Upper lobe of left lung (tissue), 6 donors: Measurements from ENCODE around the gene ADH1C. TPM values are rescaled to one million over a fixed set of nuclear protein-coding genes. Genes with fewer than 3 reads are reported as not detected.
A peak's percentile ranks its signal among the peaks of the same experiment; 100 is the strongest.

Source experiments
- ATAC-seq, 2 donors: fragments of 200-7000 bp; cut with Tn5 transposase; one replicate each; pipeline ENCODE4 v1.9.1; 2022; ENCODE audit warnings: mild to moderate bottlenecking in 2 of 2, moderate library complexity in 2 of 2; ENCODE audit not compliant: low FRiP score in 2 of 2
- DNase-seq, 2 donors: peaks; one replicate each; pipeline ENCODE4 v3.0.0-alpha.2; 2019 to 2020
- H3K27ac ChIP-seq, 4 donors: fragments of 200-600 bp; sonication (generic); one replicate each; pipeline ENCODE4 v1.5.1; 2016 to 2019
- H3K27me3 ChIP-seq, 4 donors: fragments of 200-600 bp; sonication (generic); one replicate each; pipeline ENCODE4 v1.5.1; 2017 to 2019
- H3K36me3 ChIP-seq, 4 donors: fragments of 200-600 bp; sonication (generic); one replicate each; pipeline ENCODE4 v1.5.1; 2016 to 2019
- H3K4me1 ChIP-seq, 4 donors: fragments of 200-600 bp; sonication (generic); one replicate each; pipeline ENCODE4 v1.5.1; 2018 to 2019
- H3K4me3 ChIP-seq, 4 donors: fragments of 200-600 bp; sonication (generic); one replicate each; pipeline ENCODE4 v1.5.1; 2017 to 2019; ENCODE audit warnings: mild to moderate bottlenecking in 2 of 4, moderate library complexity in 1 of 4
- H3K9me3 ChIP-seq, 4 donors: fragments of 200-600 bp; sonication (generic); one replicate each; pipeline ENCODE4 v1.5.1; 2018 to 2019
- EP300 ChIP-seq, 4 donors: sonication (generic); formaldehyde crosslinking; IDR thresholded peaks; one replicate each; pipeline ENCODE4 v1.5.1; 2017; ENCODE audit warnings: antibody characterized with exemption in 4 of 4, control low read depth in 2 of 4
- POLR2A ChIP-seq, 4 donors: fragments of 450-650 bp; IDR thresholded peaks; one replicate each; pipeline ENCODE4 v1.5.1; 2016 to 2017; ENCODE audit warnings: antibody characterized with exemption in 4 of 4, mild to moderate bottlenecking in 2 of 4
- POLR2AphosphoS5 ChIP-seq, 2 donors: sonication (generic); formaldehyde crosslinking; IDR thresholded peaks; one replicate each; pipeline ENCODE4 v1.5.1; 2017; ENCODE audit warnings: antibody characterized with exemption in 2 of 2
- WGBS, 2 donors: methylation state at CpG; one replicate each; pipeline ENCODE4 v1.1.5; 2017 to 2018; 5-methylcytosine and 5-hydroxymethylcytosine counted together
- total RNA-seq, 6 donors: library from RNA; depleted of rRNA in 4 of 6; stranded (reverse); fragments of >200 nt in 4 of 6; gene quantifications; one replicate each; pipeline versions ENCODE4 v1.1.0 to v1.2.1, GENCODE V29; 2016 to 2021
- TF ChIP-seq, protein P1 (sequence below), 6 experiments: fragments of 450-650 bp in 4 of 6; fragments of 200-600 bp in 2 of 6; sonication (generic) in 2 of 6; IDR thresholded peaks; one replicate each; pipeline ENCODE4 v1.5.1; 2016 to 2019; ENCODE audit warnings: antibody characterized with exemption in 6 of 6
- donor health status: DM: no; HTN: no; CAD: no; lungs with moderate emphysema.
- donor health status: DM: no; HTN: yes; CAD: no; lungs with severe emphysema.

Gene ADH1C
- total RNA-seq, 6 donors from 2014 or later = 2.0 to 57.7 (median 7.6) TPM

- peaks cover 0 to 10% (median 1%) of the 10 kb centered on the region in 4 donors for H3K4me1 ChIP-seq
- no peak for DNase-seq
- TF ChIP-seq POLR2A (IDR thresholded peaks at IDR 0.05) = no peak
- TF ChIP-seq POLR2AphosphoS5 (IDR thresholded peaks at IDR 0.05) = no peak
- TF ChIP-seq EP300 (IDR thresholded peaks at IDR 0.05) = no peak
- TF ChIP-seq, protein P1, sequence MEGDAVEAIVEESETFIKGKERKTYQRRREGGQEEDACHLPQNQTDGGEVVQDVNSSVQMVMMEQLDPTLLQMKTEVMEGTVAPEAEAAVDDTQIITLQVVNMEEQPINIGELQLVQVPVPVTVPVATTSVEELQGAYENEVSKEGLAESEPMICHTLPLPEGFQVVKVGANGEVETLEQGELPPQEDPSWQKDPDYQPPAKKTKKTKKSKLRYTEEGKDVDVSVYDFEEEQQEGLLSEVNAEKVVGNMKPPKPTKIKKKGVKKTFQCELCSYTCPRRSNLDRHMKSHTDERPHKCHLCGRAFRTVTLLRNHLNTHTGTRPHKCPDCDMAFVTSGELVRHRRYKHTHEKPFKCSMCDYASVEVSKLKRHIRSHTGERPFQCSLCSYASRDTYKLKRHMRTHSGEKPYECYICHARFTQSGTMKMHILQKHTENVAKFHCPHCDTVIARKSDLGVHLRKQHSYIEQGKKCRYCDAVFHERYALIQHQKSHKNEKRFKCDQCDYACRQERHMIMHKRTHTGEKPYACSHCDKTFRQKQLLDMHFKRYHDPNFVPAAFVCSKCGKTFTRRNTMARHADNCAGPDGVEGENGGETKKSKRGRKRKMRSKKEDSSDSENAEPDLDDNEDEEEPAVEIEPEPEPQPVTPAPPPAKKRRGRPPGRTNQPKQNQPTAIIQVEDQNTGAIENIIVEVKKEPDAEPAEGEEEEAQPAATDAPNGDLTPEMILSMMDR (IDR thresholded peaks at IDR 0.05) = no peak
- H3K27me3 ChIP-seq = no peaks in the 10 kb centered on the region
- peak overlapping the region in 1 of 4 donors; percentile 54 for H3K27ac ChIP-seq
- H3K36me3 ChIP-seq = no peaks in the 10 kb centered on the region
- peaks cover 0 to 6% (median 3%) of the 10 kb centered on the region in 4 donors for H3K9me3 ChIP-seq
- no peak for ATAC-seq
- no peak overlapping the region for H3K4me3 ChIP-seq
Measured at GRCh38 chr4:99394896-99395295, 42.4 kb upstream of the ADH1C start.

DNA sequence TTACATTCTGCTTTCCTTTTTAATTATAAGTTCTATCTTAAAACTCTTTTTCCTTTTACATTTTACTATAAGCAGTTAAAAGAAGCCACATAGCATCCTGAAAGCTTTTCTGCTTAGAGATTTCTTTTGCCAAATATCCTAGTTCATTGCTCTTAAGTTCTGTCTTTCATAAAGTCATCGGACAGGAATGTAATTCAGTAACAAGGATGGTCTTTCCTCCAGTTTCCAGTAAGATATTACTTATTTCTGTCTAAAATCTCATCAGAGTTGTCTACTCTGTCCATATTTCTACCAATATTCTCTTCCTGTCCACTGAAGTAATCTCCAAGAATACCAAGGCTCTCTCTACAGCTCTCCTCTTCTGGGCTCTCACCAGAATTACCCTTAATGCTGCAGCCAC is 37.5 kb upstream of the ADH1C start:
- Histone ChIP-seq H3K27me3 (no peaks in the 10 kb centered on the region), H3K27ac (peak overlapping the region in 2 of 4 donors; percentile 7 to 24), H3K4me1 (peaks cover 0 to 1% (median 0%) of the 10 kb centered on the region in 4 donors), H3K36me3 (no peaks in the 10 kb centered on the region), H3K9me3 (peaks cover 0 to 6% (median 3%) of the 10 kb centered on the region in 4 donors), H3K4me3 (no peak overlapping the region)
- peak; percentile 37 to 83 for ATAC-seq
- TF ChIP-seq, protein P1 (IDR thresholded peaks at IDR 0.05) = no peak
- TF ChIP-seq POLR2AphosphoS5 (IDR thresholded peaks at IDR 0.05) (no peak), EP300 (IDR thresholded peaks at IDR 0.05) (no peak), POLR2A (IDR thresholded peaks at IDR 0.05) (no peak)
- no peak for DNase-seq
- WGBS, 2 donors = 70 to 91% methylated on average over 1 of the region's 1 CpG

- DNase-seq = no peak
- peak in 1 of 2 donors; percentile 61 for ATAC-seq
- Histone ChIP-seq H3K4me1 (no peaks in the 10 kb centered on the region), H3K27ac (peak overlapping the region in 1 of 4 donors; percentile 24), H3K4me3 (no peak overlapping the region), H3K9me3 (peaks cover 0 to 6% (median 3%) of the 10 kb centered on the region in 4 donors), H3K27me3 (no peaks in the 10 kb centered on the region), H3K36me3 (no peaks in the 10 kb centered on the region)
- no peak for TF ChIP-seq EP300 (IDR thresholded peaks at IDR 0.05)
- TF ChIP-seq POLR2A (IDR thresholded peaks at IDR 0.05) = no peak
- TF ChIP-seq POLR2AphosphoS5 (IDR thresholded peaks at IDR 0.05) = no peak
- TF ChIP-seq, protein P1 (IDR thresholded peaks at IDR 0.05) = no peak
Measured at GRCh38 chr4:99389606-99390005, 37.1 kb upstream of the ADH1C start.

- peak overlapping the region; percentile 41 to 73 (median 62) for H3K27ac ChIP-seq
- DNase-seq (no peak), ATAC-seq (peak; percentile 76 to 93)
- H3K9me3 ChIP-seq = no peaks in the 10 kb centered on the region
- H3K4me1 ChIP-seq = peaks cover 0 to 3% (median 0%) of the 10 kb centered on the region in 4 donors
- no peak overlapping the region for H3K4me3 ChIP-seq
- H3K36me3 ChIP-seq = no peaks in the 10 kb centered on the region
- H3K27me3 ChIP-seq = no peaks in the 10 kb centered on the region
- 19 to 27% methylated on average over 5 of the region's 5 CpGs for WGBS, 2 donors
- TF ChIP-seq EP300 (IDR thresholded peaks at IDR 0.05) = peak in 1 of 4 donors; percentile 57
- no peak for TF ChIP-seq POLR2A (IDR thresholded peaks at IDR 0.05)
- peak in 1 of 2 donors; percentile 52 for TF ChIP-seq POLR2AphosphoS5 (IDR thresholded peaks at IDR 0.05)
Measured at GRCh38 chr4:99383833-99384392, 31.4 kb upstream of the ADH1C start.

DNA sequence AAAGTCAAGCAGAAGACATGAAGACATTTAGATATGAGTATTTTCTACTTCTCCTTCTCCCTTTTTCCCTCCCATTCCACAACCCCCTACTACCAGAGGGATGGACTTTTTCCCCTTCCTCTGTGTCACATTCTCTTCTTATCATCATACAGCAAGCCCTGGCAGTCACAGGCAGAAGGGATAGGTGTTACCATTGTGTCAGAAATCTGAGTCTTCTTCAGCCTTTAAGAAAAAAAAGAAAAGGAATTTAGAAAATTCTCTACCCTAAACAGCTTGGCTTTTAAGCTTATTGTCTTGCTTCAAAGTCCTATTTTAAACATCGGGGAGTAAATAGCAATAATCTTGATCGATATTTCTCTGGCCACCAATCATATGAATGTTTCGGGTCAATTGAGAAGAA is 30.9 kb upstream of the ADH1C start:
- peaks cover 0 to 3% (median 0%) of the 10 kb centered on the region in 4 donors for H3K4me1 ChIP-seq
- peak overlapping the region; percentile 41 to 70 (median 62) for H3K27ac ChIP-seq
- no peak for TF ChIP-seq POLR2A (IDR thresholded peaks at IDR 0.05)
- TF ChIP-seq POLR2AphosphoS5 (IDR thresholded peaks at IDR 0.05) = no peak
- no peak for TF ChIP-seq EP300 (IDR thresholded peaks at IDR 0.05)
- TF ChIP-seq, protein P1 (IDR thresholded peaks at IDR 0.05) = no peak
- ATAC-seq = peak in 1 of 2 donors; percentile 3
- no peaks in the 10 kb centered on the region for H3K36me3 ChIP-seq
- no peak for DNase-seq
- H3K27me3 ChIP-seq = no peaks in the 10 kb centered on the region
- H3K4me3 ChIP-seq = no peak overlapping the region
- 72 to 80% methylated on average over 3 of the region's 3 CpGs for WGBS, 2 donors
- H3K9me3 ChIP-seq = no peaks in the 10 kb centered on the region
